ENCODE measurements around the gene IPO13.

IPO13 gene

DNA sequence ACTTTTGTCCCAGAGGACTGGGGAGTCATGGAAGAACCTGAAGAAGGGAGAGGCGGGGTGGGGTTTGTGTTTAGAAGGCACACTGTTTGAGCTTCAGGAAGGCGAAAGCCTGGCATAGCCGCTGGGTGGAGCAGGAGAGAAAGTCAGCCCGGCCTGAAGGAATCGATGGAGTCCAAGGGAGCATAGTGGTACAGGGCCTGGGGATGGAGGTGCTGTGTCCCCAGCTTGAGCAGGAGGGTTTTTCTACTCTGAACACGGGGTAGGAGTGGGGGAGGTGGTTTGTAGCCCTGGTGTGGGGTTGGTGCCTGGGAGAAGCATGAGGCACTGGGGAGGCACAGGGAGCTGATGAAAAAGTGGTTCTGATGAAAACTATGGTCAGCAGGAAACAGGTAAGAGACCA is 40.0 kb downstream of the IPO13 start:
- DNase-seq (ENCODE audit: low read depth, low spot score), result no peak
- ChIA-PET CTCF (interaction anchor here (1.3 to 9.3 kb wide), 6 partner anchors 19 to 223 kb away, joined by 3 to 103 read pairs (median 6); no protein-coding TSS in a partner anchor), POLR2A (no interaction called here)
- TF ChIP-seq, protein P1, sequence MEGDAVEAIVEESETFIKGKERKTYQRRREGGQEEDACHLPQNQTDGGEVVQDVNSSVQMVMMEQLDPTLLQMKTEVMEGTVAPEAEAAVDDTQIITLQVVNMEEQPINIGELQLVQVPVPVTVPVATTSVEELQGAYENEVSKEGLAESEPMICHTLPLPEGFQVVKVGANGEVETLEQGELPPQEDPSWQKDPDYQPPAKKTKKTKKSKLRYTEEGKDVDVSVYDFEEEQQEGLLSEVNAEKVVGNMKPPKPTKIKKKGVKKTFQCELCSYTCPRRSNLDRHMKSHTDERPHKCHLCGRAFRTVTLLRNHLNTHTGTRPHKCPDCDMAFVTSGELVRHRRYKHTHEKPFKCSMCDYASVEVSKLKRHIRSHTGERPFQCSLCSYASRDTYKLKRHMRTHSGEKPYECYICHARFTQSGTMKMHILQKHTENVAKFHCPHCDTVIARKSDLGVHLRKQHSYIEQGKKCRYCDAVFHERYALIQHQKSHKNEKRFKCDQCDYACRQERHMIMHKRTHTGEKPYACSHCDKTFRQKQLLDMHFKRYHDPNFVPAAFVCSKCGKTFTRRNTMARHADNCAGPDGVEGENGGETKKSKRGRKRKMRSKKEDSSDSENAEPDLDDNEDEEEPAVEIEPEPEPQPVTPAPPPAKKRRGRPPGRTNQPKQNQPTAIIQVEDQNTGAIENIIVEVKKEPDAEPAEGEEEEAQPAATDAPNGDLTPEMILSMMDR (IDR thresholded peaks at IDR 0.05; ENCODE audit: insufficient read depth, low read length, missing control alignments), result no peak
- no peak overlapping the region for H3K4me3 ChIP-seq (ENCODE audit: low read depth, low read length)

DNA sequence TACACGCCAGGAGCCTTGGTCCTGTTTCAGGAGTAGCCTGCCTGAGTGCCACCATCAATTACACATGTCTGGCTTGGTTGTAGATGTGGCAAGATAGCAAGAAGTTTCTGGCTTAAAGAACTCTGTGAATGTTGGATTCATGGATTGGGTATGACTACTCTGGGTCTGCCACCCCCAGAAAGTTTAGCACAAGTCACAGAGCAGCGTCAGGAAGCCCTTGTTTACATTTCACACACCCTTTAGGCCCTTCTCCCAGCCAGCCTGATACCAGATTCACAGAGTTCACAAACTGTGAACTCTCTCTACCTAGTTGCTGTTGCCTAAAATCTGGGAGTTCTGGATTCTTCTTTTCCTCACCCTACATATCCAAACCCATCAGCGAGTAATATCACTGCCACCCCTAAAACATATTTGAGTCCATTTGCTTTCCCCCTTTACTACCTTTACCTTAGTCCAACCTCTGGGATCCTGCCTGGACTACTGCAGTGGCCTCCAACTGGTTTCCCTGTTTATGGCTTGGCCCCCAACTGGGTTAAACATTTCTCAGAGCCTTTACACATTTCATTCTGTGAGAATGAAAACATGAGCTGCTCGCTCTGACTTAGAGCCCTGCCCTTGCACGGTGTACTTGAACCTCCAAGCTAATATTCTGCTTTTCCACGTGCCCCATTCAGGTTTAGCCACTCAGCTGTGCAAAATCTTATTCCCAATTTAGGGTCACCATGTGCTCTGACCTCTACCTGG is 40.6 kb downstream of the IPO13 start:
- TF ChIP-seq, protein P1 (IDR thresholded peaks at IDR 0.05; ENCODE audit: insufficient read depth, low read length, missing control alignments), result no peak
- DNase-seq (ENCODE audit: low read depth, low spot score), result no peak
- POLR2A ChIA-PET, result interaction anchor here (0.6 to 0.7 kb wide), 2 partner anchors 20 to 812 kb away, joined by 3 read pairs; no protein-coding TSS in a partner anchor
- no peak overlapping the region for H3K4me3 ChIP-seq (ENCODE audit: low read depth, low read length)
- CTCF ChIA-PET, result interaction anchor here (1.1 to 9.3 kb wide), 9 partner anchors 14 to 224 kb away, joined by 3 to 103 read pairs (median 5); no protein-coding TSS in a partner anchor

DNA sequence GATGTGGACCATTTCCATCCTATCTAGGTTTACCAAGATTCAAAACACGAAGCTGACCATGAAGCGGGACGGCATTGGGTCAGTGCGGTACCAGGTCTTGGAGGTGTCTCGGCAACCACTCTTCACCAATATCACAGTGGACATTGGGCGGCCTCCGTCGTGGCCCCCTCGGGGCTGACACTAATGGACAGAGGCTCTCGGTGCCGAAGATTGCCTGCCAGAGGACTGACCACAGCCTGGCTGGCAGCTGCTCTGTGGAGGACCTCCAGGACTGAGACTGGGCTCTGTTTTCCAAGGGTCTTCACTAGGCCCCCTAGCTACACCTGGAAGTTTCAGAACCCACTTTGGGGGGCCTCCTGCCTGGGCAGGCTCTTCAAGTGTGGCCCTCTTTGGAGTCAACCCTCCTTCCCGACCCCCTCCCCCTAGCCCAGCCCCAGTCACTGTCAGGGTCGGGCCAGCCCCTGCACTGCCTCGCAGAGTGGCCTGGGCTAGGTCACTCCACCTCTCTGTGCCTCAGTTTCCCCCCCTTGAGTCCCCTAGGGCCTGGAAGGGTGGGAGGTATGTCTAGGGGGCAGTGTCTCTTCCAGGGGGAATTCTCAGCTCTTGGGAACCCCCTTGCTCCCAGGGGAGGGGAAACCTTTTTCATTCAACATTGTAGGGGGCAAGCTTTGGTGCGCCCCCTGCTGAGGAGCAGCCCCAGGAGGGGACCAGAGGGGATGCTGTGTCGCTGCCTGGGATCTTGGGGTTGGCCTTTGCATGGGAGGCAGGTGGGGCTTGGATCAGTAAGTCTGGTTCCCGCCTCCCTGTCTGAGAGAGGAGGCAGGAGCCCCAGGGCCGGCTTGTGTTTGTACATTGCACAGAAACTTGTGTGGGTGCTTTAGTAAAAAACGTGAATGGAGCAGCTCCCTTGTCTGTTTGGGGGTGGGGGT is 43.8 kb downstream of the IPO13 start:
- ChIA-PET CTCF (interaction anchor here (1.1 to 9.3 kb wide), 7 partner anchors 11 to 460 kb away, joined by 3 to 103 read pairs (median 5); partner anchors contain the start of gene ATP6V0B), POLR2A (interaction anchor here (1.4 to 1.6 kb wide), 2 partner anchors 11 to 15 kb away, joined by 3 read pairs; no protein-coding TSS in a partner anchor)
- TF ChIP-seq, protein P1 (IDR thresholded peaks at IDR 0.05; ENCODE audit: insufficient read depth, low read length, missing control alignments), result peak; percentile 11
- H3K4me3 ChIP-seq (ENCODE audit: low read depth, low read length), result peak overlapping the region; percentile 79
- no peak for DNase-seq (ENCODE audit: low read depth, low spot score)

DNA sequence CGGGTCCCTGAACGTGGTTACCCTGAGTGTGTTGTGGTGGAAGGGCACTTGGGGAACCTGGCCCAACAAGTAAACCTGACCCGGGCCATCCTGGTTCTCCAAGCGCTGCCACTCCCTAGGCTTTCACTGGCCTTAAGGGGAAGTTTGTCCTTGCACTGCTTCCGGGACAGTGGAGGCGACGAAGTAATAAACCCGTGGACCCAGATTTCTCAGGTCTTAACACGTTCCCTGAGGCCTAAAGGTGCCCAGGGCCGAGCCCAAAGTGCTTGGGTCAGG is 44.4 kb downstream of the IPO13 start:
- H3K4me3 ChIP-seq (ENCODE audit: low read depth, low read length), result peak overlapping the region; percentile 79
- POLR2A ChIA-PET, result interaction anchor here (1.6 kb wide), 1 partner anchor 11 kb away, joined by 3 read pairs; no protein-coding TSS in a partner anchor
- DNase-seq (ENCODE audit: low read depth, low spot score), result no peak
- TF ChIP-seq, protein P1 (IDR thresholded peaks at IDR 0.05; ENCODE audit: insufficient read depth, low read length, missing control alignments), result no peak
- CTCF ChIA-PET, result interaction anchor here (1.3 to 9.3 kb wide), 5 partner anchors 14 to 227 kb away, joined by 3 to 103 read pairs (median 26); partner anchors contain the start of gene ATP6V0B

DNA sequence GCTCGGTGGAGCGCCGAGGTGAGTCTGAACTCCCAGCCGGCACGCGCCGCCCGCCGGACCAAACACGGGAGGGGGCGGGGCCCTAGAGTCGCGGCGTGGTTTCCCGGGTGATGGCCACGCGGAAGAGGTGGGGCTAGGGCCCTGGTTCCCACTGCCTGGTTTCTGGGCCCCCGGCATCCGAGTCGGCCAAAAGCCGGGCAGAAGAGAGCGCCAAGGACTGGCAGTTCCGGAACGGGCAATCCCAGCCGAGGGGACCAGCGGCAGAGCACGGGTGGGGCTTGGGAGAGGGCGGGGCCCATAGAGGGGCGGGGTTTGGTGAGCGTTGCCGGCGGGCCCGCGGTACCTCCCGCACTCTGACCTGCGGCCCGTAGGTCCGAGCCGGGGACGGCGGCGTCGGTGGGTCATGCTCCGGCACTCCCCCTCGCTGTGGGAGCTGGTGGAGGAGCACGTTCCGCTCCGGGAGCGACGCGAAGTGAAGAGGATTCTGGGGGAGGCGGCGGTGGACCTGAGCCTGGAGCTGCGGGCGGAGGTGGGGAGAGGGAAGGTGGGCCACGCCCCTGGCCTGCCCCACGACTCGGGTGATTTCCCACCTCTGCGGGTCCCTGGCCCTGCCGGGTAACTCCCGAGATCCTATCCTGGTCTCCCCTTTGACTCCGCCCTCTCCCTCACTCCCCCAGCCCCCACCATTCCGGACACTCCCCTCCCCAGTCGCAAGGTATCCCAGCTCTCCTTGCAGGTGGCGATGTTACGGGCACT is 44.9 kb downstream of the IPO13 start, which contains the start of gene CCDC24:
Gene CCDC24 (plus strand): TSS at position 124 of the 756 bp plus-strand sequence. CDS start 280 bp downstream, at position 404.
- POLR2A ChIA-PET, result interaction anchor here (0.6 to 2.0 kb wide), 3 partner anchors 17 to 56 kb away, joined by 3 to 6 read pairs (median 5); partner anchors contain the start of gene ATP6V0B
- TF ChIP-seq, protein P1 (IDR thresholded peaks at IDR 0.05; ENCODE audit: insufficient read depth, low read length, missing control alignments), result peak; percentile 3
- DNase-seq (ENCODE audit: low read depth, low spot score), result no peak

More for the DNA sequence above, 44.9 kb downstream of the IPO13 start, which contains the start of gene CCDC24:
- CTCF ChIA-PET, result interaction anchor here (0.9 to 9.3 kb wide), 10 partner anchors 11 to 603 kb away, joined by 3 to 103 read pairs (median 5); partner anchors contain the start of gene ATP6V0B
- H3K4me3 ChIP-seq (ENCODE audit: low read depth, low read length), result peak within 1 kb of the TSS; percentile 79
